Esophagus muscularis mucosa (tissue), 4 donors: ENCODE data around the gene KRT80. TPM values are rescaled to one million over a fixed set of nuclear protein-coding genes. Genes with fewer than 3 reads are reported as not detected.

Source experiments
- DNase-seq: peaks from one replicate; pipeline ENCODE4 v3.0.0-alpha.2; 2017; ENCODE audit errors: extremely low spot score
- H3K27ac ChIP-seq, 4 donors: fragments of 200-600 bp; sonication (generic); replicated peaks in 1 of 4; 1 replicate in 3 of 4; 2 replicates in 1 of 4; pipeline ENCODE4 v1.5.1; 2016 to 2019; ENCODE audit warnings: mild to moderate bottlenecking in 1 of 4
- H3K27me3 ChIP-seq, 4 donors: fragments of 200-600 bp; sonication (generic); one replicate each; pipeline versions ENCODE4 v1.5.1 to v1.6.0; 2016 to 2019
- H3K36me3 ChIP-seq, 4 donors: fragments of 200-600 bp; sonication (generic); one replicate each; pipeline ENCODE4 v1.5.1; 2016 to 2019
- H3K4me1 ChIP-seq, 4 donors: fragments of 200-600 bp; sonication (generic); one replicate each; pipeline ENCODE4 v1.5.1; 2016 to 2019
- H3K4me3 ChIP-seq, 4 donors: fragments of 200-600 bp; sonication (generic); 1 replicate in 2 of 4; 2 replicates in 2 of 4; pipeline ENCODE4 v1.5.1; 2016 to 2019; ENCODE audit warnings: mild to moderate bottlenecking in 4 of 4, moderate library complexity in 1 of 4
- H3K9me3 ChIP-seq, 4 donors: fragments of 200-600 bp; sonication (generic); 1 replicate in 3 of 4; 2 replicates in 1 of 4; pipeline ENCODE4 v1.5.1; 2016 to 2019
- CTCF ChIP-seq, 3 experiments: fragments of 200-600 bp in 2 of 3; fragments of 450-650 bp in 1 of 3; sonication (generic) in 2 of 3; IDR thresholded peaks; one replicate each; pipeline ENCODE4 v1.5.1; 2017 to 2019; ENCODE audit warnings: antibody characterized with exemption in 3 of 3, mild to moderate bottlenecking in 2 of 3, moderate library complexity in 1 of 3
- EP300 ChIP-seq: sonication (generic); formaldehyde crosslinking; IDR thresholded peaks from one replicate; pipeline ENCODE4 v1.6.1; 2017; ENCODE audit warnings: antibody characterized with exemption
- POLR2A ChIP-seq: fragments of 450-650 bp; IDR thresholded peaks from one replicate; pipeline ENCODE4 v1.6.1; 2017; ENCODE audit warnings: antibody characterized with exemption, moderate library complexity, mild to moderate bottlenecking, low read depth
- POLR2AphosphoS5 ChIP-seq, 2 donors: sonication (generic); formaldehyde crosslinking; IDR thresholded peaks; one replicate each; pipeline ENCODE4 v1.6.1; 2017; ENCODE audit warnings: antibody characterized with exemption in 2 of 2
- WGBS: methylation state at CpG from one replicate; pipeline ENCODE4 v1.1.5; 2018; 5-methylcytosine and 5-hydroxymethylcytosine counted together
- intact Hi-C: fragments of 100-400 bp; cut with DNase I; formaldehyde crosslinking; loops from one replicate; pipeline ENCODE4 v1.15.1; 2023
- total RNA-seq, 4 donors: library from RNA; depleted of rRNA; stranded (reverse); fragments of >200 nt; gene quantifications; one replicate each; pipeline versions ENCODE4 v1.1.0 to v1.2.1, GENCODE V29; 2016

KRT80 gene
- total RNA-seq, 4 donors from 2014 or later, result 0.11 TPM; not detected in 3

GRCh38 chr12:52186118-52186840 lies 5.5 kb downstream of the KRT80 start:
- no peak for TF ChIP-seq POLR2AphosphoS5 (IDR thresholded peaks at IDR 0.05)
- no peak for TF ChIP-seq POLR2A
- TF ChIP-seq EP300, result no peak
- no peak for TF ChIP-seq CTCF (IDR thresholded peaks at IDR 0.05)
- H3K27ac ChIP-seq, result peak overlapping the region; percentile 52 to 63 (median 58)
- intact Hi-C loops, result no loop called here
- no peaks in the 10 kb centered on the region for H3K36me3 ChIP-seq
- peaks cover 18 to 55% (median 42%) of the 10 kb centered on the region in 4 donors for H3K4me1 ChIP-seq
- 76% methylated on average over 7 of the region's 8 CpGs for WGBS
- no peak overlapping the region for H3K4me3 ChIP-seq
- no peaks in the 10 kb centered on the region for H3K9me3 ChIP-seq
- DNase-seq, result no peak
- no peaks in the 10 kb centered on the region for H3K27me3 ChIP-seq

GRCh38 chr12:52185400-52185967 lies 6.3 kb downstream of the KRT80 start:
- Histone ChIP-seq H3K4me1 (peaks cover 14 to 49% (median 38%) of the 10 kb centered on the region in 4 donors), H3K27ac (peak overlapping the region in 1 of 4 donors; percentile 61), H3K9me3 (no peaks in the 10 kb centered on the region), H3K36me3 (no peaks in the 10 kb centered on the region), H3K27me3 (no peaks in the 10 kb centered on the region), H3K4me3 (no peak overlapping the region)
- WGBS, result 95% methylated on average over 16 of the region's 16 CpGs
- TF ChIP-seq EP300 (no peak), CTCF (IDR thresholded peaks at IDR 0.05) (no peak), POLR2AphosphoS5 (IDR thresholded peaks at IDR 0.05) (no peak), POLR2A (no peak)
- intact Hi-C loops, result no loop called here
- DNase-seq, result no peak

- Histone ChIP-seq H3K9me3 (no peaks in the 10 kb centered on the region), H3K36me3 (no peaks in the 10 kb centered on the region), H3K4me1 (peaks cover 14 to 43% (median 36%) of the 10 kb centered on the region in 4 donors), H3K27ac (no peak overlapping the region), H3K4me3 (no peak overlapping the region), H3K27me3 (no peaks in the 10 kb centered on the region)
- WGBS, result 70% methylated on average over 6 of the region's 6 CpGs
- DNase-seq, result no peak
- TF ChIP-seq POLR2AphosphoS5 (IDR thresholded peaks at IDR 0.05) (no peak), POLR2A (no peak), EP300 (no peak), CTCF (IDR thresholded peaks at IDR 0.05) (no peak)
- intact Hi-C loops, result no loop called here
Measured at GRCh38 chr12:52184813-52185212, 7.0 kb downstream of the KRT80 start.

- no peak for DNase-seq
- Histone ChIP-seq H3K4me1 (peaks cover 16 to 38% (median 31%) of the 10 kb centered on the region in 4 donors), H3K36me3 (no peaks in the 10 kb centered on the region), H3K27ac (peak overlapping the region in 1 of 4 donors; percentile 23), H3K9me3 (no peaks in the 10 kb centered on the region), H3K4me3 (no peak overlapping the region), H3K27me3 (no peaks in the 10 kb centered on the region)
- TF ChIP-seq EP300 (no peak), POLR2A (no peak), POLR2AphosphoS5 (IDR thresholded peaks at IDR 0.05) (no peak), CTCF (IDR thresholded peaks at IDR 0.05) (no peak)
- WGBS, result 94% methylated on average over 2 of the region's 8 CpGs
- intact Hi-C loops, result no loop called here
Measured at GRCh38 chr12:52183971-52184370, 7.8 kb downstream of the KRT80 start.

- Histone ChIP-seq H3K36me3 (no peaks in the 10 kb centered on the region), H3K27ac (peak overlapping the region in 1 of 4 donors; percentile 23), H3K27me3 (no peaks in the 10 kb centered on the region), H3K9me3 (no peaks in the 10 kb centered on the region), H3K4me3 (no peak overlapping the region), H3K4me1 (peaks cover 16 to 38% (median 30%) of the 10 kb centered on the region in 4 donors)
- whole genome bisulfite sequencing, result 73% methylated on average over 6 of the region's 6 CpGs
- intact Hi-C loops, result no loop called here
- no peak for TF ChIP-seq POLR2AphosphoS5 (IDR thresholded peaks at IDR 0.05)
- DNase-seq, result no peak
Measured at GRCh38 chr12:52183544-52183910, 8.3 kb downstream of the KRT80 start.
